Measurements from ENCODE around the gene PLAU. TPM values are rescaled to one million over a fixed set of nuclear protein-coding genes. Genes with fewer than 3 reads are reported as not detected.

The PLAU gene
- total and polyA plus RNA-seq, 2 of the 13 experiments (the other 11 are each of a cell fraction or from before 2014, with no cell fraction given) = 0.45 to 11.2 TPM

- TF ChIP-seq ZHX2 (IDR thresholded peaks at IDR 0.05; ENCODE audit: low read depth) (no peak), ZHX2 (CRISPR knock-in tag; IDR thresholded peaks at IDR 0.05; ENCODE audit: borderline replicate concordance) (no peak), EP300 (IDR thresholded peaks at IDR 0.05; ENCODE audit: low read depth in 2 of 2, low read length in 2 of 2) (0 out of 4 replicates have a peak, but pooled peaks of 1 of the 2 experiments have one; percentile 27), EP300 (CRISPR knock-in tag; IDR thresholded peaks at IDR 0.05; ENCODE audit: borderline replicate concordance) (no peak), PTBP1 (IDR thresholded peaks at IDR 0.05; ENCODE audit: low read depth, low read length, poor library complexity, severe bottlenecking) (no peak), MNT (IDR thresholded peaks at IDR 0.05) (no peak), ZSCAN25 (CRISPR knock-in tag; IDR thresholded peaks at IDR 0.05) (no peak), KMT2A (CRISPR knock-in tag; IDR thresholded peaks at IDR 0.05) (0 out of 2 replicates have a peak, but pooled peaks have one; percentile 23), KLF9 (CRISPR knock-in tag; IDR thresholded peaks at IDR 0.05; ENCODE audit: low read depth) (no peak), JUN (CRISPR knock-in tag; IDR thresholded peaks at IDR 0.05) (no peak), RORA (CRISPR knock-in tag; IDR thresholded peaks at IDR 0.05) (no peak), UBTF (CRISPR knock-in tag; IDR thresholded peaks at IDR 0.05) (peak; percentile 27; the same call in 1 of the 2 replicates), SALL2 (CRISPR knock-in tag; IDR thresholded peaks at IDR 0.05) (no peak), SATB2 (CRISPR knock-in tag; IDR thresholded peaks at IDR 0.05) (0 out of 2 replicates have a peak, but pooled peaks have one; percentile 20), ZNF704 (CRISPR knock-in tag; IDR thresholded peaks at IDR 0.05; ENCODE audit: borderline replicate concordance) (no peak), HNF4A (CRISPR knock-in tag; IDR thresholded peaks at IDR 0.05) (0 out of 2 replicates have a peak, but pooled peaks have one; percentile 3)
Measured at GRCh38 chr10:73874267-73875138, 36.4 kb upstream of the PLAU start, which contains the start of gene CAMK2G (continued).
